Measurements from ENCODE around the gene ABCD3.

GRCh38 chr1:94399453-94399852 is 18.7 kb upstream of the ABCD3 start:
- TF ChIP-seq, protein P1, sequence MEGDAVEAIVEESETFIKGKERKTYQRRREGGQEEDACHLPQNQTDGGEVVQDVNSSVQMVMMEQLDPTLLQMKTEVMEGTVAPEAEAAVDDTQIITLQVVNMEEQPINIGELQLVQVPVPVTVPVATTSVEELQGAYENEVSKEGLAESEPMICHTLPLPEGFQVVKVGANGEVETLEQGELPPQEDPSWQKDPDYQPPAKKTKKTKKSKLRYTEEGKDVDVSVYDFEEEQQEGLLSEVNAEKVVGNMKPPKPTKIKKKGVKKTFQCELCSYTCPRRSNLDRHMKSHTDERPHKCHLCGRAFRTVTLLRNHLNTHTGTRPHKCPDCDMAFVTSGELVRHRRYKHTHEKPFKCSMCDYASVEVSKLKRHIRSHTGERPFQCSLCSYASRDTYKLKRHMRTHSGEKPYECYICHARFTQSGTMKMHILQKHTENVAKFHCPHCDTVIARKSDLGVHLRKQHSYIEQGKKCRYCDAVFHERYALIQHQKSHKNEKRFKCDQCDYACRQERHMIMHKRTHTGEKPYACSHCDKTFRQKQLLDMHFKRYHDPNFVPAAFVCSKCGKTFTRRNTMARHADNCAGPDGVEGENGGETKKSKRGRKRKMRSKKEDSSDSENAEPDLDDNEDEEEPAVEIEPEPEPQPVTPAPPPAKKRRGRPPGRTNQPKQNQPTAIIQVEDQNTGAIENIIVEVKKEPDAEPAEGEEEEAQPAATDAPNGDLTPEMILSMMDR (IDR thresholded peaks at IDR 0.05 in 2 of 3, conservative IDR thresholded peaks at IDR 0.05 in 1 of 3; ENCODE audit: borderline replicate concordance in 1 of 3, insufficient read depth in 1 of 3, low read depth in 2 of 3, low read length in 2 of 3), result no peak
- TF ChIP-seq POLR2AphosphoS5 (IDR thresholded peaks at IDR 0.05; ENCODE audit: low read depth, low read length) (no peak), POLR2A (IDR thresholded peaks at IDR 0.05; ENCODE audit: borderline replicate concordance, extremely low read depth, insufficient read depth, insufficient read length) (no peak), JUND (IDR thresholded peaks at IDR 0.05) (no peak), REST (IDR thresholded peaks at IDR 0.05; ENCODE audit: low read depth) (no peak), SIN3A (IDR thresholded peaks at IDR 0.05; ENCODE audit: low read depth) (no peak), CBX3 (IDR thresholded peaks at IDR 0.05; ENCODE audit: low read depth) (no peak), EZH2 (IDR thresholded peaks at IDR 0.05) (no peak)
